Embryonic facial prominence (tissue), 1 donor: ENCODE results near the gene FNDC3A.
A peak's percentile ranks its signal among the peaks of the same experiment; 100 is the strongest.

ENCODE experiments used
- DNase-seq: peaks from one replicate; pipeline ENCODE4 v3.0.0-alpha.2; 2016; ENCODE audit errors: extremely low spot score

Gene FNDC3A

DNA sequence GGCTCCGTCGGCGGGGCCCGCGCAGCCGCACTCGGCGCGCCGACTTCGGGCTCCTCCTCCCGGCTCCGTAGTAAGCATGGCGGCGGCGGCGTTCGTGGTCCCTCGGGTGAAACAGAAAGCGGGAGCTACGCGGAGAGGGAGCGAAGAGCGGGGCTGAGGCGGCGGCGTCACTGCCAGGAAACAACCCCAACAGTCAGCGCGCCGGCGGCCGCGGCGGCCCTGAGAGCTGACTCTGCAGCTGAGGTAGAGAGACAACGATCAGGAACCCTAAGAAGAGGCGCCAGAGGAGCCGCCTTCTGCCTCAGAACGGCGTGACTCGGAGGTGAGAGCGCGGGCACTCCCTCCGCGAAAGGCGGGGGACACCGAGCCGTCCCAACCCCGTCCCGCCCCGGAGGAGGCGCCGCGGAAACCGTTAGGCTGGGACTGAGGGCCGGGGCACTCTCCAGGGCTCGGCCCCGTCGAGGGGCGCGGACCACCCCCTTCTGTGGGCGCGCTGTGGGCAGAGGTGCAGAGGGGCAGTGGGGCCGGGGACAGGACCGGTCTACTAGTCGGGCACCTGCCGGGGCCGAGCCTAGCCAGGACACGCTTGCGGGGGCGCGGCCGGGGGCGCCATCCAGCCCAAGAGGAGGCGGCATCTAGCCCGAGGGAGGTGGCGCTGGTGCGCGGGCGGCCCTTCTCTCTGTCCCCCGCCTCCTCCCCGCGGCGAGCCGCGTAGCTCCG is at the start of gene FNDC3A:
TSS of gene FNDC3A (plus strand) at position 57 of the 720 bp plus-strand sequence. CDS start 30,279 bp downstream, outside the sequence.
- DNase-seq, result peak; percentile 59

DNA sequence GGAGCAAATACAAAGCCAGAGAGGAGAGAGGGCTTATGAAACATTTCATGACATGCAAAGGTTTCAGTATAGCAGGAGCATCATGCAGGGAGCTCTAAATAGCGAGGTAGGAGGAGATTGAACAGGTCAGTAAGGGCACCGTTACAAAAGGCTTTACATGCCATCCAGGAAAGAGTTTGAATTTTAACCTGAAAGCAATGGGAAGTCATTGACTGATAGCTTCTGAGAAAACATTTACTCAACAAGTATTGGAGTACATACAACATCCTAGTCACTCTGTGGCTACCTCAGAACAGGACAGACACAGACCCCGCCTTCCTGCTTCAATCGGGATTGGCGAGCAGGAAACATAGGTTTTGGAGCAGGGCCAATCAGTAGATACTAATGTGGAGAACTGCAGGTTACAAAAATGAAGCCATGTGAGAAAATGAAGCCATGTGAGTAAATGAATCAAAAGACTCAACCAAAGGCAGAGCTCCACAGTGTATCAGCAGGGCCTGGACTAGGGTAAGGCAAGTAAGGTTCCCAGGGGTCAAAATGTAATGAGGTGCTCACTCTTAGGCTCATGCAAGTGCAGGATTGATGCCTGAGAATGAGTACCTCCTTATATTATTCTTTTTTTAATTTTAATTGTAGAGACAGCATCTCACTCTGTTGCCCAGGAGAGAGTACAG is 46.8 kb upstream of the FNDC3A start:
- no peak for DNase-seq

DNA sequence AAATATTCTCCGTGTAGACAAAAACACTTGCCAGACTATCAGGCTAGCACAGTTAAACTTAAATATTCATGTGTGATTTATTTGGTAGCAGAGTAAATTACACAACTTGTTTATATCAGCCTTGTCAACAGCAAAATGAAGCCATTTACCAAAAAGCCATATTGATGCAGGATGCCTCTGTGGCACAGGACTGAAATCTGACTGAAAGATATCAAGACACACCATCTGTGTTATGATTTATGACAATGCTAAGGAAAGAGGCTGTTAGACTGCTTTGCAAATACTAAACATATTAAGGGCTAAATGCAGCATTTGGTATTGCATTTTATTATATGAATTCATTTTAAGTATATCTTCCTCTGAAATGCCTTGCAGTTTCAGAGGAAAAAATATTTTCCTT is 44.8 kb upstream of the FNDC3A start:
- DNase-seq, result no peak

GRCh38 chr13:48938308-48938943 is 37.3 kb upstream of the FNDC3A start:
- DNase-seq, result no peak

DNA sequence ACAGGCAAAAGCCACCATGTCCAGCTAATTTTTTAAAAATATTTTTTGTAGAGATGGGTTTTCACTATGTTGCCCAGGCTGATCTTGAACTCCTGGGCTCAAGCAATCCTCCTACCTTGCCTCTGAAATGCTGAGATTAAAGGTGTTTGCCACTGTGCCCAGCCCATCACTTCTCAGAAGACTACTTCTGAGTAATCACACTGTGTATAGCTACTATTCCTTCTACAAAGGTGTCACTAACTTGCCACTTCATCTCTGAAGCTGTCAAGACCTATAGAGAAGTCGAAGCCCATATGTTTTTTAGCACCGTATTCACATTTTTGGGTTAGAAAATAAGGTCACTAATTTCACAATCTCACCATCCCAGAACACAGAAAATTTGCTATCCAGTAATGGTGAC is 36.0 kb upstream of the FNDC3A start:
- no peak for DNase-seq

DNA sequence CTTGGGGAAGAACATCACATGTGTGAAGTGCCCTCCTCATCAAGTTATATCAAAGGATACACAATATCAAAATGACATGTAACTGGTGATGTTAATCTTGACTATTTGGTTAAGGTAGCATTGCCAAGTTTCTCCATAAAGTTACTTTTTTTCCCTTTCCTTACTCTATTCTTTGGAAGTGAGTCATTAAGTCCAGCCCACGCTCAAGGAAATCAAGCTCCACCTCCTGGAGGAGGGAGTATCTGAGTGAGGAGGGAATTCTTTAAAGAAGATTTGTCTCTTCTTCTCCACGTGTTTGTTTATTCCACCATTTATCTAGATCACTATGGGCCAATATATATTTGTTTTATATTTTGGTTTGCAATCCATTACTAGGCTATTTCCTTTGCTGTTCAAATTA is 33.6 kb upstream of the FNDC3A start:
- no peak for DNase-seq

GRCh38 chr13:48944221-48944620 is 31.5 kb upstream of the FNDC3A start:
- DNase-seq, result no peak

DNA sequence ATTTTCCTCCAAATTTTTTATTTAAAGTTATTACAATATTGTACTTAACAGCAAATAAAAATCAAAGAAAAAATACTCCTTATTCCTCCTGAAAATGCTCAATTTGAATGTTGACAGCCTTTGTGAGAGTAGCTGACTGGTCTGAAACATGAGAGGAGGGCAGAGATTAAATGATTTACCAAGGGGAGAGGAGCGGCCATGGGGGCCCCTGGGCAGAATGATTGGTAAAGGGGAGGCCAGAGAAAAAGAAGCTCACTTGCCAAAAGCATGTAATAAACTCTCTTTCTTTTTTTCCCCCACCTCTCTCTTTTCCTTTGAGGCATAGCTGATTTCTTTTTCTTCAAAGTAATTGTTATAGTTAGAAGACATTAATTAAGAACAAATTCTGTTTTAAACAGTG is 30.1 kb upstream of the FNDC3A start:
- DNase-seq, result no peak

GRCh38 chr13:48946163-48946562 is 29.5 kb upstream of the FNDC3A start:
- no peak for DNase-seq

DNA sequence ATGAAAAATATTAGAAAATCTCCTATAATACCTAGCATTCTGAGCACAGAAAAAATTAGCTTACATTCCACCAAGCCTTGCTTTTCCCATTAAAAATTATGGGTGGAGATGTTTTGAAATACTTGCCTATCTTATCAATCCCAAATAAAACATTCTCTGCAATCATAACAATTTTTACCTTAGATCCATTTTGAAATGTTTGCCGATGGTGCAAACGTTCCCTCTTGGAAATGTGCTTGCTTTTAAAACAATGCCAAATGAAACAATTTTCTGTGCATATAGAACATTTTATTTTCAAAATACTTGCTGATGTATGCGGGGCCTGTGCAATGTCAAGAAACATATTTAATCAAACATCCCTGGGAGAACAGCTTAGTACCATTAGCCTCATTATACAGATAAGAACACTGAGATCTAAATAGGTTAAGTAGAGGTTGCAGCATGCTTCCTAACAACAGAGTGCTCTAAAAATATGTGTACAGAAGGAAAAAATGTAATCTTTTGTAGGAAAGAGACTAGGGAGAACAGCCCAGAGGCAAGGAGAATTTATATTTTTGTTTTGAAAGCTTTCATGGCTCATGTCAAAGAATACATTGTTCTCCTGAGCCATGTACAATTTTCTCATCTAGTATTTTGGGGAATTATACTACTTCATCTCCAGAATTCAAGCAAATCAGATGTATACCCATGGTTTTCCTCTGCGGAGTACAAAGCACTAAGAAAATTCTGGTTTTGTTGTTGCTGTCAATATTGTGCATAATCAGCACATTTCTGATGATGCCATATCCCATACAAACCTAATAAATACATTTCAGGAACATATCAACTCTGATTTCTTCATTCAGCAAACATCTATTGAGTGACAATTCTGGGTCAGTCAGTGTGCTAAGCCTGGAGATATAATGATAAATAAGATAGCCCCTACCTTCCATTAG is 25.9 kb upstream of the FNDC3A start:
- no peak for DNase-seq

DNA sequence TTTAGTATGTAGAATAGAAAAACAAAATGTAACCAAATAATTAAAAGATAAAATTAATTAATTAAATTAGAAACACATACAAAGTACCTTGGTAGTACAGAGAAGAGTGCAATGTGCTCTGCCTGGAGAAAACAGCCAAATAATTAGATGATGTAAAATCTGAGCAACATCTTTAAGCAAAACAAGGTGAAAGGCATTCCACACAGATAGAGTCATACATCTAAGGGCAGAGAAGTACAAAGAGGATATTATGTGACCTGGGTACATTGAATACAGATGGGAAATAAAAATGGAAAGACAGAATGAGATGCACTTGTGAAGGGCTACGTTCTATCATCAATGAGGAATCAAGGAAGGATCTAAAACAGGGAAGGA is 25.2 kb upstream of the FNDC3A start:
- no peak for DNase-seq

GRCh38 chr13:48954081-48954480 is 21.6 kb upstream of the FNDC3A start:
- DNase-seq, result no peak

DNA sequence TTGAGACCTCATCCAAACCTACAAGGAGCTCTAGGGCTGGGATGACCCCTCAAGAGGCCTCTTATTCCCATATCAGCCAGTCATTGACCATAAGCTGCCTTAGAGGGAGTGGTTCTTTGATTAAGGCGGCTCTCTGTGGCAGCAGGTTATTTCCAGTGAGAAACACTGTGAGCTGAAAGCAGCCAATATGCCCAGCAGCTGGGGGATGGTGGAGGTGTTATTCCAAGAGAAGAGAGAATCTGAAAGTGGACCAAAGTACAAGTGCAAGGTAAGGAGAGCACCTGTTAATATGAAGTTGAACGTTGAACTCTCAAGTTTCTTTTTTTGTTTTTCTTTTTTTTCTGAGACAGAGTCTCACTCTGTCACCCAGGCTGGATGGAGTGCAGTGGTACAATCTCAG is 20.2 kb upstream of the FNDC3A start:
- DNase-seq, result no peak

DNA sequence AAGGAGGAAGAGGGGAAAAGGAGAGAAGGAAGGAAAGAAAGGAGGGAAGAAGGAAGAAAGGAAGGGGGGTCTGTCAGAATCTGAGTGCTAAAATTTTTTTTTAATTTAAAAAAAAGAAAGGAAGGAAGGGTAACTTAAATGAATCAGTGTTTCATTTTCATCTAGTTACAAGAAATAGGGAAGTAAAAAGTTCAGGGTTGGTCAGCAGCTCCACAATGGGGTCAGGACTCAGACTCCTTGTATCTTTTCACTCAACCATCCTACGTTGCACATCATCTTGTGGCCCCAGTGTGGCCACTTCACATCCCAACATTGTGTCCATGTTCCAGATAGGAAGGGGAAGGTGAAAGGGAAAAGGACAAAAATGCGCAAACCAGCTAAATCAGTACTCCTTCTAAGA is 14.3 kb upstream of the FNDC3A start:
- no peak for DNase-seq

DNA sequence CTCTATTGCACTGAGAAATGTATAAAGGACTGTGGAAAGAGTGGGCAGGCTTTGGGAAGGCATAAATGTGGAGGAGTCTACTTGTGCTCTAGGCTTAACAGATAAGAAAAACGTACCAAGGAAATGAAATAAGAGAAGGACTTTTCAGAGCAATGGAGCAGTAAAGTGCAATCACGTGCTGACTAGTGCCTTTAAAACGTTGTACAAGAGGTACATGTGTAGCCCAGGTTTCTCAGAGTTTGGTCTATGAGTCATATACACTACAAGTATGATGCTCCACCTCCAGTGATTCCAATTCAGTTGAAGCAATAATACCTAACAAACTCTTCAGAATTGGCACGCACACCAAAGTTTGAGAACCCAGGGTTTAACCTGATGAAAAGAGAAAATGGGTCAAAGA is 13.4 kb upstream of the FNDC3A start:
- no peak for DNase-seq

GRCh38 chr13:48965736-48966135 is 10.0 kb upstream of the FNDC3A start:
- no peak for DNase-seq

GRCh38 chr13:48969685-48970084 is 6.0 kb upstream of the FNDC3A start:
- DNase-seq, result no peak

DNA sequence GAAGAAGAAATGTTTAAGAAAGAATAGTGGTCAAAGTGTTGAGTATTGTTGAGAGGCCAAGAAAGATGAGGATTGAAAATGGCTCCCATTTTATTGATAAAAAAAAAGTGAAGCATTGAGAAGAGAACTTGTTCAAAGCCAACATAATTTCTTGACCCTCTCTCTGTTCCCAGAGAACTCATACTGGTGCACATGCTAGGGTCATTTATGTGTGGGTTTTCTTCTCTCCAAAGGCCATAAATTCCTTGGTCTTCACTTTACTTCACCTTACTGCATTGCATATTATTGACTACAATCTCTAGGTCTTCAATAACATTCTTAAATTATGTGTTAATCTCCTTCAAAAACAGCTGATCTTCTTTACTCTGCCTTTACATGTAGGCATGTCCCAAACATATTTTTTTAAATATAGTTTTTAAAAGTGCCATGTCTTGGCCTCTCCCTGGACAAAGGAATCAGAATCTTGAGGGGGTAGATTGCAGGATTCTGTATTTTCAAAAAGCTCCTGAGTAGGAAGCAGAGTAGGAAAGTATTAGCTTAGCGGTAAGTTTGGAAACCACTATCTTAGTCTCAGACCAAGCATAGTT is 1.8 kb upstream of the FNDC3A start:
- DNase-seq, result no peak

- DNase-seq, result peak; percentile 23
Observed at GRCh38 chr13:48975101-48975855, 434 bp upstream of the FNDC3A start.

- peak; percentile 21 for DNase-seq
Observed at GRCh38 chr13:48976576-48977285, 1.0 kb downstream of the FNDC3A start.
